ENCODE results near the gene ACSL5. TPM values are rescaled to one million over a fixed set of nuclear protein-coding genes. Genes with fewer than 3 reads are reported as not detected.
A peak's percentile ranks its signal among the peaks of the same experiment; 100 is the strongest.

Gene ACSL5
- polyA plus RNA-seq, 1 donor = 361 TPM

GRCh38 chr10:112335868-112336265, 38.0 kb upstream of the ACSL5 start:
- no peak overlapping the region for H3K4me3 ChIP-seq (ENCODE audit: low read length)
- peak overlapping the region; percentile 97 for H3K27ac ChIP-seq (ENCODE audit: low read length)
- no CpG with 5 or more reads among the region's 4 CpGs for WGBS (ENCODE audit: insufficient coverage, low lambda C conversion rate)
- no peaks in the 10 kb centered on the region for H3K36me3 ChIP-seq (ENCODE audit: control insufficient read depth, insufficient read depth, low read length)
- peak; percentile 89 to 96 for DNase-seq
- H3K27me3 ChIP-seq (ENCODE audit: control insufficient read depth, insufficient read depth, low read length) = no peaks in the 10 kb centered on the region
- H3K9me3 ChIP-seq (ENCODE audit: control insufficient read depth, low read depth, low read length) = no peaks in the 10 kb centered on the region
- H3K4me1 ChIP-seq (ENCODE audit: control insufficient read depth, insufficient read depth, low read length) = peaks cover 62% of the 10 kb centered on the region

- DNase-seq = no peak
- WGBS (ENCODE audit: insufficient coverage, low lambda C conversion rate) = 80% methylated on average over 1 of the region's 5 CpGs
- no peaks in the 10 kb centered on the region for H3K36me3 ChIP-seq (ENCODE audit: control insufficient read depth, insufficient read depth, low read length)
- H3K27me3 ChIP-seq (ENCODE audit: control insufficient read depth, insufficient read depth, low read length) = no peaks in the 10 kb centered on the region
- no peak overlapping the region for H3K4me3 ChIP-seq (ENCODE audit: low read length)
- peak overlapping the region; percentile 97 for H3K27ac ChIP-seq (ENCODE audit: low read length)
- H3K4me1 ChIP-seq (ENCODE audit: control insufficient read depth, insufficient read depth, low read length) = peaks cover 56% of the 10 kb centered on the region
- no peaks in the 10 kb centered on the region for H3K9me3 ChIP-seq (ENCODE audit: control insufficient read depth, low read depth, low read length)
Measured at GRCh38 chr10:112336556-112337201, 37.2 kb upstream of the ACSL5 start.

GRCh38 chr10:112338957-112339356, 35.0 kb upstream of the ACSL5 start:
- H3K4me3 ChIP-seq (ENCODE audit: low read length) = no peak overlapping the region
- no CpG with 5 or more reads among the region's 3 CpGs for WGBS (ENCODE audit: insufficient coverage, low lambda C conversion rate)
- DNase-seq = peak; percentile 57 to 87
- peak overlapping the region; percentile 79 for H3K27ac ChIP-seq (ENCODE audit: low read length)
- no peaks in the 10 kb centered on the region for H3K27me3 ChIP-seq (ENCODE audit: control insufficient read depth, insufficient read depth, low read length)
- H3K4me1 ChIP-seq (ENCODE audit: control insufficient read depth, insufficient read depth, low read length) = peaks cover 33% of the 10 kb centered on the region
- no peaks in the 10 kb centered on the region for H3K36me3 ChIP-seq (ENCODE audit: control insufficient read depth, insufficient read depth, low read length)
- H3K9me3 ChIP-seq (ENCODE audit: control insufficient read depth, low read depth, low read length) = no peaks in the 10 kb centered on the region

- Histone ChIP-seq H3K27me3 (ENCODE audit: control insufficient read depth, insufficient read depth, low read length) (no peaks in the 10 kb centered on the region), H3K36me3 (ENCODE audit: control insufficient read depth, insufficient read depth, low read length) (no peaks in the 10 kb centered on the region), H3K4me3 (ENCODE audit: low read length) (no peak overlapping the region), H3K27ac (ENCODE audit: low read length) (no peak overlapping the region), H3K9me3 (ENCODE audit: control insufficient read depth, low read depth, low read length) (no peaks in the 10 kb centered on the region), H3K4me1 (ENCODE audit: control insufficient read depth, insufficient read depth, low read length) (peaks cover 19% of the 10 kb centered on the region)
- no peak for DNase-seq
- WGBS (ENCODE audit: insufficient coverage, low lambda C conversion rate) = no CpG with 5 or more reads among the region's 2 CpGs
Measured at GRCh38 chr10:112340601-112341000, 33.3 kb upstream of the ACSL5 start.

- Histone ChIP-seq H3K9me3 (ENCODE audit: control insufficient read depth, low read depth, low read length) (no peaks in the 10 kb centered on the region), H3K27me3 (ENCODE audit: control insufficient read depth, insufficient read depth, low read length) (no peaks in the 10 kb centered on the region), H3K27ac (ENCODE audit: low read length) (no peak overlapping the region), H3K4me1 (ENCODE audit: control insufficient read depth, insufficient read depth, low read length) (peaks cover 5% of the 10 kb centered on the region), H3K36me3 (ENCODE audit: control insufficient read depth, insufficient read depth, low read length) (no peaks in the 10 kb centered on the region), H3K4me3 (ENCODE audit: low read length) (no peak overlapping the region)
- WGBS (ENCODE audit: insufficient coverage, low lambda C conversion rate) = no CpG with 5 or more reads among the region's 5 CpGs
- no peak for DNase-seq
Measured at GRCh38 chr10:112343056-112343806, 30.7 kb upstream of the ACSL5 start.

GRCh38 chr10:112344261-112344660, 29.7 kb upstream of the ACSL5 start:
- Histone ChIP-seq H3K36me3 (ENCODE audit: control insufficient read depth, insufficient read depth, low read length) (no peaks in the 10 kb centered on the region), H3K27me3 (ENCODE audit: control insufficient read depth, insufficient read depth, low read length) (no peaks in the 10 kb centered on the region), H3K4me3 (ENCODE audit: low read length) (no peak overlapping the region), H3K9me3 (ENCODE audit: control insufficient read depth, low read depth, low read length) (no peaks in the 10 kb centered on the region), H3K4me1 (ENCODE audit: control insufficient read depth, insufficient read depth, low read length) (no peaks in the 10 kb centered on the region), H3K27ac (ENCODE audit: low read length) (no peak overlapping the region)
- DNase-seq = no peak
- no CpG with 5 or more reads among the region's 6 CpGs for WGBS (ENCODE audit: insufficient coverage, low lambda C conversion rate)

- Histone ChIP-seq H3K4me1 (ENCODE audit: control insufficient read depth, insufficient read depth, low read length) (no peaks in the 10 kb centered on the region), H3K27me3 (ENCODE audit: control insufficient read depth, insufficient read depth, low read length) (no peaks in the 10 kb centered on the region), H3K4me3 (ENCODE audit: low read length) (no peak overlapping the region), H3K27ac (ENCODE audit: low read length) (no peak overlapping the region), H3K36me3 (ENCODE audit: control insufficient read depth, insufficient read depth, low read length) (no peaks in the 10 kb centered on the region), H3K9me3 (ENCODE audit: control insufficient read depth, low read depth, low read length) (no peaks in the 10 kb centered on the region)
- no CpG with 5 or more reads among the region's 3 CpGs for WGBS (ENCODE audit: insufficient coverage, low lambda C conversion rate)
- DNase-seq = no peak
Measured at GRCh38 chr10:112345202-112345601, 28.7 kb upstream of the ACSL5 start.

- no peak for DNase-seq
- no peak overlapping the region for H3K4me3 ChIP-seq (ENCODE audit: low read length)
- no peak overlapping the region for H3K27ac ChIP-seq (ENCODE audit: low read length)
- H3K36me3 ChIP-seq (ENCODE audit: control insufficient read depth, insufficient read depth, low read length) = no peaks in the 10 kb centered on the region
- WGBS (ENCODE audit: insufficient coverage, low lambda C conversion rate) = no CpG with 5 or more reads among the region's 9 CpGs
- H3K9me3 ChIP-seq (ENCODE audit: control insufficient read depth, low read depth, low read length) = no peaks in the 10 kb centered on the region
- no peaks in the 10 kb centered on the region for H3K27me3 ChIP-seq (ENCODE audit: control insufficient read depth, insufficient read depth, low read length)
- no peaks in the 10 kb centered on the region for H3K4me1 ChIP-seq (ENCODE audit: control insufficient read depth, insufficient read depth, low read length)
Measured at GRCh38 chr10:112345743-112346142, 28.2 kb upstream of the ACSL5 start.

- DNase-seq = no peak
- H3K4me3 ChIP-seq (ENCODE audit: low read length) = no peak overlapping the region
- no peak overlapping the region for H3K27ac ChIP-seq (ENCODE audit: low read length)
- no peaks in the 10 kb centered on the region for H3K9me3 ChIP-seq (ENCODE audit: control insufficient read depth, low read depth, low read length)
- peaks cover 2% of the 10 kb centered on the region for H3K4me1 ChIP-seq (ENCODE audit: control insufficient read depth, insufficient read depth, low read length)
- WGBS (ENCODE audit: insufficient coverage, low lambda C conversion rate) = 100% methylated on average over 1 of the region's 5 CpGs
- no peaks in the 10 kb centered on the region for H3K36me3 ChIP-seq (ENCODE audit: control insufficient read depth, insufficient read depth, low read length)
- H3K27me3 ChIP-seq (ENCODE audit: control insufficient read depth, insufficient read depth, low read length) = no peaks in the 10 kb centered on the region
Measured at GRCh38 chr10:112346774-112347173, 27.1 kb upstream of the ACSL5 start.

GRCh38 chr10:112347709-112348671, 25.9 kb upstream of the ACSL5 start:
- DNase-seq = no peak

More at GRCh38 chr10:112347709-112348671, 25.9 kb upstream of the ACSL5 start:
- Histone ChIP-seq H3K4me1 (ENCODE audit: control insufficient read depth, insufficient read depth, low read length) (peaks cover 6% of the 10 kb centered on the region), H3K36me3 (ENCODE audit: control insufficient read depth, insufficient read depth, low read length) (no peaks in the 10 kb centered on the region), H3K9me3 (ENCODE audit: control insufficient read depth, low read depth, low read length) (no peaks in the 10 kb centered on the region), H3K27me3 (ENCODE audit: control insufficient read depth, insufficient read depth, low read length) (no peaks in the 10 kb centered on the region), H3K4me3 (ENCODE audit: low read length) (no peak overlapping the region), H3K27ac (ENCODE audit: low read length) (no peak overlapping the region)
- WGBS (ENCODE audit: insufficient coverage, low lambda C conversion rate) = 40% methylated on average over 1 of the region's 12 CpGs
